Nephron progenitor cell (in vitro differentiated cells): Measurements from ENCODE around the gene HCRTR2.

ENCODE experiments used
- DNase-seq: peaks from one replicate; pipeline ENCODE4 v3.0.0; 2021
- H3K27ac Mint-ChIP-seq: 2 replicates; pipeline ENCODE4 v1.8.0; 2021; ENCODE audit warnings: mild to moderate bottlenecking, moderate library complexity, mixed read lengths
- H3K27me3 Mint-ChIP-seq: 2 replicates; pipeline ENCODE4 v1.8.0; 2021; ENCODE audit warnings: mild to moderate bottlenecking, low read depth, mixed read lengths; ENCODE audit not compliant: poor library complexity
- H3K36me3 Mint-ChIP-seq: 2 replicates; pipeline ENCODE4 v1.8.0; 2021; ENCODE audit warnings: low read depth, mixed read lengths
- H3K4me1 Mint-ChIP-seq: 2 replicates; pipeline ENCODE4 v1.8.0; 2021; ENCODE audit warnings: mixed read lengths
- H3K4me3 Mint-ChIP-seq: 2 replicates; pipeline ENCODE4 v1.8.0; 2021; ENCODE audit warnings: mild to moderate bottlenecking, moderate library complexity, mixed read lengths
- H3K9me3 Mint-ChIP-seq: 2 replicates; pipeline ENCODE4 v1.8.0; 2021; ENCODE audit warnings: mild to moderate bottlenecking, moderate library complexity, mixed read lengths
- CTCF ChIP-seq: fragments of 200-600 bp; sonication (generic); IDR thresholded peaks from 2 replicates; pipeline ENCODE4 v1.5.0; 2021; ENCODE audit warnings: antibody characterized with exemption

HCRTR2 gene

GRCh38 chr6:55174211-55175026 is at the start of gene HCRTR2:
Gene HCRTR2, plus strand, starts transcription at chr6:55174515. Its CDS starts 73 bp downstream, at chr6:55174588.
- H3K4me3 Mint-ChIP-seq, result peak within 1 kb of the TSS; percentile 75
- peak; percentile 30 for DNase-seq
- TF ChIP-seq CTCF, result no peak
- peaks cover 44% of the 10 kb centered on the region for H3K27me3 Mint-ChIP-seq
- H3K27ac Mint-ChIP-seq, result no peak within 1 kb of the TSS
- H3K9me3 Mint-ChIP-seq, result no peaks in the 10 kb centered on the region
- peaks cover 11% of the 10 kb centered on the region for H3K4me1 Mint-ChIP-seq
- no peaks in the 10 kb centered on the region for H3K36me3 Mint-ChIP-seq

- H3K4me3 Mint-ChIP-seq, result no peak overlapping the region
- no peaks in the 10 kb centered on the region for H3K4me1 Mint-ChIP-seq
- TF ChIP-seq CTCF, result no peak
- no peak for DNase-seq
- H3K27me3 Mint-ChIP-seq, result no peaks in the 10 kb centered on the region
- no peaks in the 10 kb centered on the region for H3K36me3 Mint-ChIP-seq
- H3K27ac Mint-ChIP-seq, result no peak overlapping the region
- peaks cover 16% of the 10 kb centered on the region for H3K9me3 Mint-ChIP-seq
These were observed 43.5 kb upstream of the HCRTR2 start for GRCh38 chr6:55130806-55131324.

DNA sequence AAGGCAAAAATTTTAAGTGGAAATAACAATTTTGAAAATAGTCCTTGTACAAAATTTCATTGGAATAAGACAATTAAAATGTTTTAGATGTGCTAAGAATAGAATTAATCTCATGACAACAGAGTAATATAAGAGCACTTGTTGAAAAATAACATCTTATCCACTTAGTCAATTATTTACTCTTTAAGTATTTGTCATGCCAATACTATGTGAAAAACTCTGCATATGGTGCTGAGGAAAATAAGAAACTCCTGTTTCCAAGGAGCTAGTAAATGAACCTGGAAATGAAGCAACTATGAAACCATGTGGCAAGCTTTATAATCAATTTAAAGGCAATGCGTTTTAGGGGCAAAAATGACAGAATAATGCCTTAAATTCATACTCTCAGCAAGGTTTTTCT is 42.7 kb upstream of the HCRTR2 start:
- Mint-ChIP-seq H3K4me3 (no peak overlapping the region), H3K27me3 (no peaks in the 10 kb centered on the region)

GRCh38 chr6:55136916-55137315 is 37.4 kb upstream of the HCRTR2 start:
- H3K36me3 Mint-ChIP-seq, result no peaks in the 10 kb centered on the region
- H3K4me3 Mint-ChIP-seq, result no peak overlapping the region
- TF ChIP-seq CTCF, result no peak
- H3K9me3 Mint-ChIP-seq, result no peaks in the 10 kb centered on the region
- no peak overlapping the region for H3K27ac Mint-ChIP-seq
- no peaks in the 10 kb centered on the region for H3K27me3 Mint-ChIP-seq
- DNase-seq, result no peak
- no peaks in the 10 kb centered on the region for H3K4me1 Mint-ChIP-seq

More for the DNA sequence above, 42.7 kb upstream of the HCRTR2 start:
- DNase-seq, result no peak
- Mint-ChIP-seq H3K9me3 (peaks cover 12% of the 10 kb centered on the region), H3K27ac (no peak overlapping the region), H3K4me1 (no peaks in the 10 kb centered on the region), H3K36me3 (no peaks in the 10 kb centered on the region)
- TF ChIP-seq CTCF, result no peak

GRCh38 chr6:55137929-55138693 is 36.2 kb upstream of the HCRTR2 start:
- Mint-ChIP-seq H3K27ac (no peak overlapping the region), H3K27me3 (no peaks in the 10 kb centered on the region), H3K36me3 (no peaks in the 10 kb centered on the region), H3K9me3 (no peaks in the 10 kb centered on the region), H3K4me1 (no peaks in the 10 kb centered on the region), H3K4me3 (no peak overlapping the region)
- no peak for DNase-seq
- no peak for TF ChIP-seq CTCF
